Femur (tissue), 1 donor: ENCODE results near the gene MYO5B.

ENCODE experiments used
- DNase-seq: peaks from one replicate; pipeline ENCODE4 v3.0.0-alpha.2; 2017

The MYO5B gene

GRCh38 chr18:50006470-50007046 is 188.4 kb downstream of the MYO5B start:
- DNase-seq: no peak

GRCh38 chr18:50004013-50004412 is 190.9 kb downstream of the MYO5B start:
- no peak for DNase-seq

- no peak for DNase-seq
Measured at GRCh38 chr18:50002781-50003180, 192.2 kb downstream of the MYO5B start.

GRCh38 chr18:50000227-50000626 is 194.7 kb downstream of the MYO5B start:
- DNase-seq: no peak

GRCh38 chr18:49999128-49999527 is 195.8 kb downstream of the MYO5B start:
- no peak for DNase-seq

GRCh38 chr18:49997558-49997957 is 197.4 kb downstream of the MYO5B start:
- DNase-seq: no peak

DNA sequence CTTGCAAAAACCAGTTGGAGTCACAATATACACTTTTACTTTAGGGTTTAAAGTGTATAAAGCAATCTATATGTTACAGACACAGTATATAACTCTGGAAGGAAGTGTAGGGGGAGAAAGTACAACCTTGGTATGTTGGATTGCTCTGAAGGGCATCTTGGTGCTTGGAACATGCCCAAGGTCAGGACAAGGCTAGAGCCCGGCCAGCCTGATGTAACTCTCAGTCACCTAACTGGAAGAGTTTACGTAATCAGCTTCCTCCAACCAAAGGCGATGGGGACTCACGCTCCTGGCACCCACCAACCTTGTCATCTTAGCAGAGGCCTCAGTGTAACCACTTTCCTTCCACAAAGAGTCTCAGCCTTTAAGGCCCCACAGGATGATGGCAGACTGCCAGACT is 200.5 kb downstream of the MYO5B start:
- DNase-seq: no peak

DNA sequence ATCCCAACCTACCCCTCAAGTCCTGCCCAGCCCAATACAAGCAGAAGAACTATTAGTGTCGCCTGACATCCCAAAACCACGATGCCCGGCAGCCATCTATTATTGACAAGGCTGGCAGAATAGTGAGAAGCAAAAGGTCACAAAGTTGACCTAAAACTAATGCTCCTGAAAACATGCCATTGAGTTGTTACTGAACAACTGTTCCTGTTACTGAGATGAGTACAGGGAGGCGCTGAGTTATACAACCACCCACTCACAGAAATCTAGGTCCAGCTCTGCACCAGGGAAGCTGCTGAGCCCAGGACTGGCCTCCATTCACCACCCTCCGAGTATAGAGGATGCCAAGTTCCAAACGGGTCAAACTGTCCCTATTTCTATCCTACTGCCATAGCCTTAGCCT is 201.6 kb downstream of the MYO5B start:
- DNase-seq: no peak

- no peak for DNase-seq
Measured at GRCh38 chr18:49988733-49989132, 206.2 kb downstream of the MYO5B start.

GRCh38 chr18:49988101-49988500 is 206.8 kb downstream of the MYO5B start:
- no peak for DNase-seq

- no peak for DNase-seq
Measured at GRCh38 chr18:49985236-49985635, 209.7 kb downstream of the MYO5B start.

GRCh38 chr18:49980896-49981295 is 214.1 kb downstream of the MYO5B start:
- peak; percentile 46 for DNase-seq

DNA sequence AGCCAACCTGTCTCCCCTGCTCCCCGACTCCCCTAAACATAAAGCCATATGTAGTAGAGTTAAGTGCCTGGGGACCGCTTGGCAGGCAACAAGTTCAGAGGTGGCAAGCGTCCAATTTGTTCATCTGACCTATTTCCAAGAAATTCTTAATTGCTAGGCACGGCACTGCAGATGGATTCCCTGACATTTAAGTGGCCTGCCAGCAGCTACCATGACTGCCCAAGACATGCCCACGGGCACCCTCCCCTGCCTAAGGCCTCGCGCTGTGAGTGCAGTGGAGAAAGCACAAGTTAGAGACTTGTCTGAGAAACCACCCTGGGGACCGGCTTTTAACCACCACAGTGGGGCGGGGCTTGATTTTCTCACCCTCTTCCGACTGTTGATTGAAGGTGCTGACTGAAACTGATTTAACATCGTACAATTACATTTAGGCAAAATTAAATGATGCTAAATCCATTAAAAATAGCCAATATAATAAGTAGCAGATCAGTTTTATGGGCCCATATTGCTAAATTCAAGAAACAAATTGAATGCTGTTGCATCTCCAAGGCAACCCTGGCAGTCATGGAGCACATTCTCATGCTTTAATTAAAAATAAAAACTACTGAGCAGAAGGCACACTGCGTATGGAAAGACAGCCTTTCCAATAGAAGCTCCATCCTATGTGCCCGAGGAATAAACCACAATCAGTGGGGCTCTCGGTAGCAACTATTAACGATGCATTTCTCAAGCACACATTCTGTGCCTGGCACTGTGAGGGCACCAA is 218.0 kb downstream of the MYO5B start:
- DNase-seq: peak; percentile 51

DNA sequence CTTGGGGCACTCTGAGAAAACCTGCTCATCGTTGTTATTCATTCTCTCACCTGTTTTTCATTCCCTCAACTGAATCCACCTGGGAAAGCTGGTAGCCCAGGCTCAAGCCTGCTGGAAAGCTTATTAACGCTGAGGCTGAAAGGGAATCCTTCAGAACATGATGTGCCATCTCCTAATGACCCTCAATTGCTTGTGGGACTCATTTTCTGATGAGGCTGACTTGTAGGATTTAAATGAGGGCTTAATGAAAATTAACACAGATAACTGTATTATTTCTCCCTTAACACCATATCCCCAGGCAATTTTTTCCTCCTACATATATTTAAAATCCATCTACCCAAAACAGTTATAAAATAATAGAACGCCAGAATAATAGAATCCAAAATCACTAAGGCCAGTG is 218.9 kb downstream of the MYO5B start:
- no peak for DNase-seq

DNA sequence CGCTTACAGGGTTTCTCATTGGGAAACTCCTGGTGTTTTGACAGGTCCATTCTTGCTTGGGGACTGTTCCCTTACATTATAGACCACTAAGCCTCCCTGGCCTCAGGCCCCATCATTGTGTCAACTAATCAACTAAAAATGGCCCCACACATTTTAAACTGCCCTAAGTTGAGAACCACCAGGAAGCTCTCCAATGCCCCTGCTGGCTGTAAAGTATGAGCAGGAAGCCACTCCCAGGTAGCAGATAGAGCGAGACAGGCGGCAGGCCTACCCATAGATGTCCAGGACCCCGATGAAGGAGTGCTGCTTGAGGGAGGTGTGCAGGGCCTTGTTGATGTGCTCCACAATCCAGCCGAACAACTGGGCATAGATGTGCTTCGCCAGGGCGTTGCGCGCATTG is 220.9 kb downstream of the MYO5B start:
- DNase-seq: no peak

GRCh38 chr18:49973592-49973991 is 221.4 kb downstream of the MYO5B start:
- DNase-seq: no peak

DNA sequence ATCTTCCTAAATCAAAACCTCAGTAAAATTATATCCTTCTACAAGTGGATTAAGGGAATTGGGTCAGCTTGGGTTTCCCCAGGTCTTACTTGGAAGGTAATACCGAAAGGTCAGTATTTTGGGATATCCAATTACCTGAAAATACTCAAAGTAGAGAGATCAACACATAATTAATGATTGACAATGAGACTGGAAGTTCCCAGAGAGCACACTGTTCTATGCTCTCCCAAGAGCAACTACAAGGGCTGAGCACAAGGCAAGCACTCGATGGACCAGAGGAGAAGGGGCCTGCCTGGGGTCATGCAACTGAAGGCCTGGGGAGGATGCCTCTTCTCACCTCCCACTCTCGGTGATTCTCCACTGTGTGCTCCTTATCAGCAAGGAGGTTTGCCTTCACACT is 222.4 kb downstream of the MYO5B start:
- DNase-seq: no peak

- no peak for DNase-seq
Measured at GRCh38 chr18:49971462-49971861, 223.5 kb downstream of the MYO5B start.

DNA sequence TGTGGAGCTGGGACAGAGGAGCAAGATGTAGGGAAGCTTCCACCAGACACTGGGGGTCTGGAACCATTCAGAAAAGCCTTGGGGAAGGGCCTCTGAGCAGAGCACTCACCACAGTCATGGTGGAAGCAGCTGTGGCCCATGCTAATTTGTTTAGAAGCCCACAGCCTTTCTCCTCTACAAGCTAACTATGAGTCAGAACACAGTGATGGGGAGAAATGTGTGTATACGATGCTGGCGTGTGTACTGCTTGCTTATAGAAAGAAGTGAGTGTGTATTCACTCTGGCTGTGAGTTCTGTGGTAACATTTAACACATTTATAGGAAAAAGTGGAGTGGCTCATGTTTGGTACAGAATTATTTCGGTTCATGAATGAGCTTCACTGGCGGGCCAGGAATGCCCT is 224.6 kb downstream of the MYO5B start:
- no peak for DNase-seq

DNA sequence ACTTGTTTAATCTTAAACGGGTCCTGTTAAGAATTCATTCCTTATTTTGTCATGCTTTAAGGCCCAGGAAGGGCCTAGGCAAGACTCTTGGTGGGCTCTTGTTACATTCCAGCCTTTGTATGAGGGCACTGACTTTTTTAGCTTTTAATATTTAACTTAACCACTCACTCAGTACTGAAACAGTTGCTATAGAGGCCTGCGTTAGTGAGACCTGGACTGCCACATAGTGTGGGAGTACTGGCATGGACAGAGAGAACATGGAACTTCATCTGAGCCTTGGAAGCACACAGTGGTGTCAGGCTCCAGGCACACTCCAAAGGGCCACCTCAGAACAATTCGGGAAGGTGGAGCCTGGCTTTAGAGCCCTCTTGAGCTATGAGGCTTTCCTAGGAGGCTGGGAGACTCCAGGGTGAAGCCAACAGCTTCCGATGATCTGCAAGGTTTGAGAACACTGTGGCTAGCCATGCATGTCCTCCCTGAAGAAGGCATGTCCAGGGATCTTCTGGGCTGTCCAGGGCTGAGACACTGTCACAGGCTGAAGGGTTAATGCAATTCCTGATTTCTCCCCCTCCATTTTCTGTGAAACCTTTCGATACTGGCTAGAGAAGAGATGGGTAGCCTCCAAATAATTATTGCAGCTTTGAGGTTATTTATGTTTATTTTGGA is 226.2 kb downstream of the MYO5B start:
- DNase-seq: no peak

DNA sequence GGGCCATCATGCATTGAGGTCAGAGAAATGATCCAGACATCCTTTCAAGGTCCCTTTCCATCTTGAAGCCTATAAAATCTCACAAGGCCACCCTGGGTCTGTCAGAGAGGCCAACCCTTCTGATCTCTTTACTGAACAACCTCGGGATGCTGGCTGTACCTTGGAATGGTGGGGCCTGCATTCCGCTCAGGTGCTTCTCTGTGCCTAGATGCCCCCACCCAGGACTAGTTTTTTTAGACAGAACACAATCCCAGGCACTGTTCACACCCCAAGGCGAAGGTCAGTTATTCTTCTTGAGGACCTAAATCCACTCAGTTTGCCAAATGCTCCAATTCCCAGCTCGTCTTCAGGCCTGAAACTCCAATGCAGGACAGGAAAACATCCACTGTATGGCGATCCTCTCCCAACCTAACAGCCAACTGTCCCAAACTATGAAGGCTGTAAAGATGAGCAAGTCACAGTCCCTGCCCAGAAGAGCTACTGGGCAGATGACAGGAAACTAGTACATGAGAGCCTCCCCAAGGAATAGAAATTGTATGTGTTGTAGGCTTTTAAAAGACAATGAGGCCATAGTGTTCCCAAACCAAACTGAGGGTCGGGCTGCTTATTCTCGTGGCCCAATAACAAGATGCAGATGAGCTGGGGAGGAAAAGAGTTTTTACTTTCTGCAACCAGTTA is 227.2 kb downstream of the MYO5B start:
- DNase-seq: no peak

DNA sequence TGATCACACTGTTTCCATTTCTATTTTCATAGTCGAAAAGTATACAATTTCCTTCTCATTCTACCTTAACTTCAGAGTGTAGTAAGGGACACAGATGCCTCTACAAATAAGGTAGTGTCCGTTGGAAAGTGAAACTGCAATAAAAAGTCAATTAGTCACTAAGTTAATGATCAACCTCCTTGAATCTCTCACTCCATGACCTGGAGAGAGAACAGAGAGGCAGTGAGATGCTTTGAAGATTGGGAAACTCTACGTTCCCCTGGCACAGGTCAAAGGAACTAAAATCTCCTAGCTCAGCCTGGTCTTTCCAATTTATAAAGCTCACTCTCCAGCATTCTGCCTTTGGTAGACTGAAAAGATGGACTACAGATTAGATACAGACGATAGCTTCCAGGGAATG is 227.8 kb downstream of the MYO5B start:
- DNase-seq: no peak

- DNase-seq: no peak
Measured at GRCh38 chr18:49966090-49966489, 228.9 kb downstream of the MYO5B start.

GRCh38 chr18:49963217-49963616 is 231.7 kb downstream of the MYO5B start:
- DNase-seq: no peak
